Hepatocyte (in vitro differentiated cells): ENCODE results near the gene LHPP. TPM values are rescaled to one million over a fixed set of nuclear protein-coding genes. Genes with fewer than 3 reads are reported as not detected.

ENCODE experiments used
- DNase-seq: peaks from one replicate; pipeline ENCODE4 v3.0.0-alpha.2; 2016; ENCODE audit warnings: low spot score
- H2AFZ ChIP-seq: fragments of 200-600 bp; sonication (generic); 2 replicates; pipeline ENCODE4 v1.6.0; 2016; ENCODE audit warnings: antibody characterized with exemption, mild to moderate bottlenecking
- H3K27ac ChIP-seq: fragments of 200-600 bp; sonication (generic); 2 replicates; pipeline ENCODE4 v1.5.1; 2016; ENCODE audit warnings: mild to moderate bottlenecking
- H3K27me3 ChIP-seq: fragments of 200-600 bp; sonication (generic); 2 replicates; pipeline ENCODE4 v1.6.1; 2016
- H3K36me3 ChIP-seq: fragments of 200-600 bp; sonication (generic); replicated peaks from 2 replicates; pipeline ENCODE4 v1.5.1; 2016; ENCODE audit warnings: low read depth; ENCODE audit not compliant: insufficient read depth
- H3K4me1 ChIP-seq: fragments of 200-600 bp; sonication (generic); 2 replicates; pipeline ENCODE4 v1.5.1; 2016; ENCODE audit warnings: mild to moderate bottlenecking, moderate library complexity; ENCODE audit not compliant: insufficient read depth
- H3K4me2 ChIP-seq: fragments of 200-600 bp; sonication (generic); 2 replicates; pipeline ENCODE4 v1.6.0; 2016
- H3K4me3 ChIP-seq: fragments of 200-600 bp; sonication (generic); 2 replicates; pipeline ENCODE4 v1.5.1; 2016; ENCODE audit warnings: mild to moderate bottlenecking
- H3K79me2 ChIP-seq: fragments of 200-600 bp; sonication (generic); 2 replicates; pipeline ENCODE4 v1.6.0; 2017; ENCODE audit warnings: mild to moderate bottlenecking
- H3K9me2 ChIP-seq: fragments of 200-600 bp; sonication (generic); replicated peaks from 2 replicates; pipeline ENCODE4 v1.6.0; 2017; ENCODE audit warnings: mild to moderate bottlenecking; ENCODE audit not compliant: insufficient read depth
- H3K9me3 ChIP-seq: fragments of 200-600 bp; sonication (generic); 2 replicates; pipeline ENCODE4 v1.5.1; 2016; ENCODE audit warnings: low read depth, mild to moderate bottlenecking
- H4K20me1 ChIP-seq: fragments of 200-600 bp; sonication (generic); 2 replicates; pipeline ENCODE4 v1.6.0; 2016; ENCODE audit warnings: mild to moderate bottlenecking; ENCODE audit not compliant: insufficient read depth, poor library complexity, severe bottlenecking
- EZH2 ChIP-seq: fragments of 200-600 bp; sonication (generic); IDR thresholded peaks from 2 replicates; pipeline ENCODE4 v1.6.1; 2016; ENCODE audit warnings: antibody characterized with exemption, mild to moderate bottlenecking, borderline replicate concordance
- EZH2phosphoT487 ChIP-seq: fragments of 200-600 bp; sonication (generic); IDR thresholded peaks from one replicate; pipeline ENCODE4 v1.6.1; 2018; ENCODE audit warnings: antibody characterized with exemption, mild to moderate bottlenecking, low read depth, moderate library complexity; ENCODE audit not compliant: unreplicated experiment, severe bottlenecking
- WGBS: methylation state at CpG from one replicate; pipeline ENCODE4 v1.1.6; 2016; ENCODE audit warnings: low lambda C conversion rate; ENCODE audit errors: missing lambda C conversion rate; 5-methylcytosine and 5-hydroxymethylcytosine counted together
- polyA plus RNA-seq: library from polyadenylated mRNA; unstranded; fragments of >200 nt; fragmentation: Nextera tagmentation; extraction: Ambion mirVana; gene quantifications from 2 replicates; pipeline ENCODE4 v1.2.1, GENCODE V29; 2016
- total RNA-seq: library from RNA; depleted of rRNA; stranded (reverse); fragments of >200 nt; gene quantifications from 2 replicates; pipeline ENCODE4 v1.2.3, GENCODE V29; 2014
- TF ChIP-seq, protein P1 (sequence below): fragments of 200-600 bp; sonication (generic); IDR thresholded peaks from 2 replicates; pipeline ENCODE4 v1.5.1; 2016; ENCODE audit warnings: antibody characterized with exemption, mild to moderate bottlenecking; ENCODE audit not compliant: poor library complexity

LHPP gene
- total and polyA plus RNA-seq, 2 experiments from 2014 or later, result 29.4 to 30.3 TPM

DNA sequence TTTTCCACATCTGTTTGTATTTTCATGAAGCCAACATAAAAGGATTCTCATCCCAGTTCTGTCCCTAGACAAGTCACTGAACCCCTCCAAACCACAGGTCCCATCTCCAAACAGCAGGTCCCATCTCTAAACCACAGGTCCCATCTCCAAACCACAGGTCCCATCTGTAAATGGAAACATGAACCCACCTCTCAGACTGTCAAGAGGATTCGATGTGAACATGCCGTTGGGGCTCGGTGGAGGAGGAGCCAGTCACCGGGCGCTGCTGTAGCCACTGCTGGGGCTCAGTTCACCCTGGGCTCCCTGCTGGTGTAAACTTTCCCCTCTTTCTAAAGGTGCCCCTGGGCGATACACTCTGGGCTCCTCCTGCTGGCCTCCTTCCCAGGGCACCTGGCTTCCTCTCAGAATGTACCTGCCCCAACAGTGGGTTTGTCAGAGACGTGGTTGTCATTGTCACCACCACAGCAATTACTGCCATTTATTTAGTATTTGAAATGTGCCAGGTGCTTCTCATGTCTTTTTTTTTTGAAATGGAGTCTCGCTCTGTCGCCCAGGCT is 13.0 kb downstream of the LHPP start:
- no peak for DNase-seq
- no peak overlapping the region for H3K4me3 ChIP-seq
- no peak overlapping the region for H3K4me2 ChIP-seq
- H3K27ac ChIP-seq, result no peak overlapping the region
- no peaks in the 10 kb centered on the region for H3K36me3 ChIP-seq
- TF ChIP-seq, protein P1, sequence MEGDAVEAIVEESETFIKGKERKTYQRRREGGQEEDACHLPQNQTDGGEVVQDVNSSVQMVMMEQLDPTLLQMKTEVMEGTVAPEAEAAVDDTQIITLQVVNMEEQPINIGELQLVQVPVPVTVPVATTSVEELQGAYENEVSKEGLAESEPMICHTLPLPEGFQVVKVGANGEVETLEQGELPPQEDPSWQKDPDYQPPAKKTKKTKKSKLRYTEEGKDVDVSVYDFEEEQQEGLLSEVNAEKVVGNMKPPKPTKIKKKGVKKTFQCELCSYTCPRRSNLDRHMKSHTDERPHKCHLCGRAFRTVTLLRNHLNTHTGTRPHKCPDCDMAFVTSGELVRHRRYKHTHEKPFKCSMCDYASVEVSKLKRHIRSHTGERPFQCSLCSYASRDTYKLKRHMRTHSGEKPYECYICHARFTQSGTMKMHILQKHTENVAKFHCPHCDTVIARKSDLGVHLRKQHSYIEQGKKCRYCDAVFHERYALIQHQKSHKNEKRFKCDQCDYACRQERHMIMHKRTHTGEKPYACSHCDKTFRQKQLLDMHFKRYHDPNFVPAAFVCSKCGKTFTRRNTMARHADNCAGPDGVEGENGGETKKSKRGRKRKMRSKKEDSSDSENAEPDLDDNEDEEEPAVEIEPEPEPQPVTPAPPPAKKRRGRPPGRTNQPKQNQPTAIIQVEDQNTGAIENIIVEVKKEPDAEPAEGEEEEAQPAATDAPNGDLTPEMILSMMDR, result no peak
- no peak for TF ChIP-seq EZH2phosphoT487
- no peak for TF ChIP-seq EZH2
- peaks cover 15% of the 10 kb centered on the region for H3K4me1 ChIP-seq
- no peaks in the 10 kb centered on the region for H4K20me1 ChIP-seq
- H3K27me3 ChIP-seq, result no peaks in the 10 kb centered on the region
- no peaks in the 10 kb centered on the region for H3K9me3 ChIP-seq
- WGBS, result 87% methylated on average over 8 of the region's 9 CpGs
- no peaks in the 10 kb centered on the region for H3K9me2 ChIP-seq
- H3K79me2 ChIP-seq, result peaks cover 3% of the 10 kb centered on the region
- no peak overlapping the region for H2AFZ ChIP-seq

DNA sequence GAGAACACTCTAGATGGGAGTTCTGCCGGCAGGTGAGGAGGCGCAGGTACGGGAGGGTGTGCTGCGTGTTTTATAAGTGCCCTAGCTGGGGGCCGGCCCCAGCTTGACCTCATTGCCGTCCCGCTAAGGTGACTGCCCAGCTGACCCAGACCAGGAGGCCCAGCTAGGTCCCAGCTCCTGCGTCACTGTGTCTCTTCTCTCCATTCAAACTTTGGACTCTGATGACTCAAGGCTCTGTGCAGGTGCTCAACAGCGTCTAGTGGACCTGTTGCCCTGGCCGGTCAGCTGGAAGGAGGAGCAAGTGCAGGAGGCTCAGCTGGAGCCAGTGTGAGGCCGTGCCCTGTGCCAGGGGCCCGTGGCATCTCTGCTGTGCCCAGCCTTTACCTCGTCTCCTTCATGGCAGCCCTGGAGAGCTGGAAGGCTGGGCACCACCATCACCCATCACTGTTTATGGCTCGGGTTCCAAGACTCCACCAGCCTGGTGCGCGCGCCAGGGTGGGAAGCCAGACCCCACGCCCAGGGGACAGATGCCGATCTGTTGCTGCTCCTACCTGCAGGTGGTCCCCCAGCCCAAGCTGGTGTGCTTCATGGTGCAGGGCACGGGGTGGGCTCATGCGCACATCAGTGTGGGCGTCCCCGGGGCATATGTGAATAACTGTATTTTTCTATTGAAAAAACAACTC is 14.6 kb downstream of the LHPP start:
- H3K27ac ChIP-seq, result peak overlapping the region; percentile 90
- H3K4me3 ChIP-seq, result no peak overlapping the region
- H3K4me1 ChIP-seq, result peaks cover 10% of the 10 kb centered on the region
- peak; percentile 85 for DNase-seq
- no peak overlapping the region for H2AFZ ChIP-seq
- peak overlapping the region; percentile 23 for H3K4me2 ChIP-seq
- no peaks in the 10 kb centered on the region for H4K20me1 ChIP-seq
- TF ChIP-seq, protein P1, result no peak
- TF ChIP-seq EZH2phosphoT487 (no peak), EZH2 (no peak)
- 84% methylated on average over 22 of the region's 23 CpGs for WGBS
- H3K9me2 ChIP-seq, result no peaks in the 10 kb centered on the region
- no peaks in the 10 kb centered on the region for H3K9me3 ChIP-seq
- H3K27me3 ChIP-seq, result no peaks in the 10 kb centered on the region
- no peaks in the 10 kb centered on the region for H3K36me3 ChIP-seq
- H3K79me2 ChIP-seq, result no peaks in the 10 kb centered on the region

DNA sequence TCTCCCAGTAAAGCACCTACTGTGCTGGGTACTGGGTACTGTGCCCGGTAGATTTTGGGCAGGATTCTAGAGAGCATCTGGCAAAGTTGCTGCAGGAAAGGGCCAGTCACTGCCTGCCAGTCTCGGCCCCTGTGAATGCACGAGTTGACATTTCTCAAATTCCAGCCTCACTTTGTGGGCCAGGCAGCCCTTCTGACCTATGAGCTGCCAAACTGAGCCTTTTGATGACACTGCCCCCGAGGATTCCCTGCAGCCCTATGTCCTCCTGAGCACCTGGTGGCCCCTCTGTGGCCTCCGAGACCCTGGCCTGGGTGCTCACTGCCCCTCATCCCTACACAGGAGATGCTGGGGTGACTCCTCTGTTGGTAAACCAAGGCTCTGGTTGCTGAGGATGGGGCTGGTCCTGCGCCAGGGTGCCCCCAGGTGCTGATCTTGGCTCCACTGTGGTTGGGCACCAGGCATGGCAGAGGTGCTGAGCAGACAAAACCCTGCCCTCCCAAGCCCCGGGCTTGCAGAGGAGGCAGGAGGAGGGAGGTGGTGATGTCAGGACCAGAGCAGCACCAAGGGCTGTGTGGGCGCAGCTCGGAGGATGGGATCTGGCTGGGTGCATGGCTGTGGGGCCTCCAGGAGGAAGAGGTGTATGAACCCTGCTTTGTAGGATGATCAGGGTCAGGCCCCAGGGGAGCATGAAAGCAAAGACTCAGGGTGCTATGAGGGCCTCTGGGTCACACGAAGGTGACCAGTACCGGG is 16.2 kb downstream of the LHPP start:
- Histone ChIP-seq H3K36me3 (no peaks in the 10 kb centered on the region), H3K4me3 (no peak overlapping the region), H3K79me2 (no peaks in the 10 kb centered on the region), H2AFZ (no peak overlapping the region), H3K9me3 (no peaks in the 10 kb centered on the region), H3K9me2 (no peaks in the 10 kb centered on the region), H3K4me1 (peaks cover 10% of the 10 kb centered on the region), H3K27me3 (no peaks in the 10 kb centered on the region), H3K4me2 (no peak overlapping the region), H4K20me1 (no peaks in the 10 kb centered on the region), H3K27ac (no peak overlapping the region)
- no peak for TF ChIP-seq EZH2
- TF ChIP-seq, protein P1, result no peak
- TF ChIP-seq EZH2phosphoT487, result no peak
- WGBS, result 69% methylated on average over 9 of the region's 11 CpGs
- DNase-seq, result no peak
